Measurements from ENCODE around the gene MAP2K5. TPM values are rescaled to one million over a fixed set of nuclear protein-coding genes. Genes with fewer than 3 reads are reported as not detected.

MAP2K5 gene
- total and polyA plus RNA-seq, 9 of the 15 experiments (the other 6 are each of a cell fraction or from before 2014, with no cell fraction given) = 0.41 to 16.5 (median 7.5) TPM

- TF ChIP-seq HDGF (IDR thresholded peaks at IDR 0.05) (no peak), SIRT6 (IDR thresholded peaks at IDR 0.05; ENCODE audit: low read depth, low read length) (no peak), CSDE1 (IDR thresholded peaks at IDR 0.05) (no peak), FOXP1 (CRISPR knock-in tag; IDR thresholded peaks at IDR 0.05) (no peak), ZNF695 (CRISPR knock-in tag; IDR thresholded peaks at IDR 0.05) (no peak), ZNF57 (CRISPR knock-in tag; IDR thresholded peaks at IDR 0.05) (no peak), JUND (IDR thresholded peaks at IDR 0.05; ENCODE audit: borderline replicate concordance, low read depth, low read length) (peak; percentile 92), JUND (tag; IDR thresholded peaks at IDR 0.05; ENCODE audit: borderline replicate concordance, low read depth, low read length) (peak; percentile 81; the same call in 2 of the 3 replicates), NR2F6 (CRISPR knock-in tag; IDR thresholded peaks at IDR 0.05) (no peak), DIDO1 (tag; IDR thresholded peaks at IDR 0.05; ENCODE audit: low read depth) (no peak), THAP12 (CRISPR knock-in tag; IDR thresholded peaks at IDR 0.05) (no peak), SAP30 (IDR thresholded peaks at IDR 0.05; ENCODE audit: borderline replicate concordance, insufficient read depth, low read depth, low read length, poor library complexity, severe bottlenecking) (no peak), NR1H2 (CRISPR knock-in tag; IDR thresholded peaks at IDR 0.05) (no peak), FOXJ2 (tag; IDR thresholded peaks at IDR 0.05) (0 out of 2 replicates have a peak, but pooled peaks have one; percentile 36), CXXC5 (CRISPR knock-in tag; IDR thresholded peaks at IDR 0.05) (peak; percentile 48), ZNF143 (CRISPR knock-in tag; IDR thresholded peaks at IDR 0.05) (no peak), ZNF766 (CRISPR knock-in tag; conservative IDR thresholded peaks at IDR 0.05) (0 out of 2 replicates have a peak, but pooled peaks have one; percentile 18), CREBBP (IDR thresholded peaks at IDR 0.05; ENCODE audit: low read depth, low read length) (no peak), ATF4 (CRISPR knock-in tag; IDR thresholded peaks at IDR 0.05) (peak; percentile 93), CAMTA2 (CRISPR knock-in tag; conservative IDR thresholded peaks at IDR 0.05) (no peak), ATF2 (CRISPR knock-in tag; IDR thresholded peaks at IDR 0.05) (no peak), L3MBTL2 (IDR thresholded peaks at IDR 0.05) (peak; percentile 67), ZNF23 (CRISPR knock-in tag; IDR thresholded peaks at IDR 0.05) (no peak), GABPA (tag; conservative IDR thresholded peaks at IDR 0.05; ENCODE audit: low read depth) (0 out of 2 replicates have a peak, but pooled peaks have one; percentile 12), GMEB1 (CRISPR knock-in tag; IDR thresholded peaks at IDR 0.05) (no peak)
These were observed 138.1 kb downstream of the MAP2K5 start (continued) for GRCh38 chr15:67680641-67681040.
